ENCODE measurements around the gene DCLK1. TPM values are rescaled to one million over a fixed set of nuclear protein-coding genes. Genes with fewer than 3 reads are reported as not detected.

DCLK1 gene
- total and polyA plus RNA-seq, 7 experiments from 2014 or later: not detected

GRCh38 chr13:36068566-36068965, 62.6 kb downstream of the DCLK1 start:
- H3K9me3 ChIP-seq (ENCODE audit: control insufficient read depth in 2 of 3, low read length in 3 of 3): no peaks in the 10 kb centered on the region
- Mint-ChIP-seq H3K4me1 (no peaks in the 10 kb centered on the region), H3K27me3 (peaks cover 0 to 7% (median 0%) of the 10 kb centered on the region in 5 donors), H3K9me3 (peaks cover 0 to 15% (median 0%) of the 10 kb centered on the region in 11 donors), H3K4me3 (no peak overlapping the region), H3K36me3 (no peaks in the 10 kb centered on the region), H3K27ac (no peak overlapping the region)
- H3K36me3 ChIP-seq (ENCODE audit: control insufficient read depth in 2 of 3, insufficient read depth in 3 of 3, low read length in 3 of 3): no peaks in the 10 kb centered on the region
- ChIA-PET CTCF (no interaction called here), POLR2A (no interaction called here)
- H3K4me1 ChIP-seq (ENCODE audit: control insufficient read depth in 2 of 2, insufficient read depth in 2 of 2, low read length in 2 of 2): no peaks in the 10 kb centered on the region
- H3K27me3 ChIP-seq (ENCODE audit: control insufficient read depth in 2 of 2, insufficient read depth in 2 of 2, low read length in 2 of 2): no peaks in the 10 kb centered on the region
- ATAC-seq: no peak
- intact Hi-C loops (cut with micrococcal nuclease): no loop called here
- no peak overlapping the region for H3K27ac ChIP-seq (ENCODE audit: low read depth, low read length)
- H3K4me3 ChIP-seq (ENCODE audit: low read length): no peak overlapping the region
- DNase-seq: no peak

GRCh38 chr13:36067746-36068381, 63.3 kb downstream of the DCLK1 start:
- no peak for ATAC-seq
- no peaks in the 10 kb centered on the region for H3K27me3 ChIP-seq (ENCODE audit: control insufficient read depth in 2 of 2, insufficient read depth in 2 of 2, low read length in 2 of 2)
- Mint-ChIP-seq H3K36me3 (no peaks in the 10 kb centered on the region), H3K4me3 (no peak overlapping the region), H3K9me3 (peaks cover 0 to 9% (median 0%) of the 10 kb centered on the region in 11 donors), H3K27me3 (peaks cover 0 to 7% (median 0%) of the 10 kb centered on the region in 5 donors), H3K27ac (no peak overlapping the region), H3K4me1 (no peaks in the 10 kb centered on the region)
- intact Hi-C loops (cut with micrococcal nuclease): no loop called here
- H3K4me1 ChIP-seq (ENCODE audit: control insufficient read depth in 2 of 2, insufficient read depth in 2 of 2, low read length in 2 of 2): no peaks in the 10 kb centered on the region
- H3K36me3 ChIP-seq (ENCODE audit: control insufficient read depth in 2 of 3, insufficient read depth in 3 of 3, low read length in 3 of 3): no peaks in the 10 kb centered on the region
- DNase-seq: no peak
- H3K4me3 ChIP-seq (ENCODE audit: low read length): no peak overlapping the region
- CTCF ChIA-PET: no interaction called here
- POLR2A ChIA-PET: no interaction called here
- no peak overlapping the region for H3K27ac ChIP-seq (ENCODE audit: low read depth, low read length)
- H3K9me3 ChIP-seq (ENCODE audit: control insufficient read depth in 2 of 3, low read length in 3 of 3): no peaks in the 10 kb centered on the region

GRCh38 chr13:36062249-36062648, 68.9 kb downstream of the DCLK1 start:
- no peaks in the 10 kb centered on the region for H3K4me1 ChIP-seq (ENCODE audit: control insufficient read depth in 2 of 2, insufficient read depth in 2 of 2, low read length in 2 of 2)
- no peaks in the 10 kb centered on the region for H3K27me3 ChIP-seq (ENCODE audit: control insufficient read depth in 2 of 2, insufficient read depth in 2 of 2, low read length in 2 of 2)
- Mint-ChIP-seq H3K4me1 (no peaks in the 10 kb centered on the region), H3K9me3 (peaks cover 0 to 14% (median under 1%) of the 10 kb centered on the region in 11 donors), H3K36me3 (no peaks in the 10 kb centered on the region), H3K4me3 (no peak overlapping the region), H3K27ac (no peak overlapping the region), H3K27me3 (peaks cover 0 to 6% (median 0%) of the 10 kb centered on the region in 5 donors)
- H3K9me3 ChIP-seq (ENCODE audit: control insufficient read depth in 2 of 3, low read length in 3 of 3): no peaks in the 10 kb centered on the region
- ChIA-PET CTCF (no interaction called here), POLR2A (no interaction called here)
- no peaks in the 10 kb centered on the region for H3K36me3 ChIP-seq (ENCODE audit: control insufficient read depth in 2 of 3, insufficient read depth in 3 of 3, low read length in 3 of 3)
- H3K4me3 ChIP-seq (ENCODE audit: low read length): no peak overlapping the region
- intact Hi-C loops (cut with micrococcal nuclease): no loop called here
- DNase-seq: no peak
- ATAC-seq: no peak
- no peak overlapping the region for H3K27ac ChIP-seq (ENCODE audit: low read depth, low read length)

- Mint-ChIP-seq H3K27me3 (peaks cover 0 to 6% (median 0%) of the 10 kb centered on the region in 5 donors), H3K27ac (no peak overlapping the region), H3K9me3 (peaks cover 0 to 14% (median 2%) of the 10 kb centered on the region in 11 donors), H3K4me3 (no peak overlapping the region), H3K4me1 (no peaks in the 10 kb centered on the region), H3K36me3 (no peaks in the 10 kb centered on the region)
- Histone ChIP-seq H3K27ac (ENCODE audit: low read depth, low read length) (no peak overlapping the region), H3K9me3 (ENCODE audit: control insufficient read depth in 2 of 3, low read length in 3 of 3) (no peaks in the 10 kb centered on the region), H3K4me3 (ENCODE audit: low read length) (no peak overlapping the region), H3K27me3 (ENCODE audit: control insufficient read depth in 2 of 2, insufficient read depth in 2 of 2, low read length in 2 of 2) (no peaks in the 10 kb centered on the region), H3K4me1 (ENCODE audit: control insufficient read depth in 2 of 2, insufficient read depth in 2 of 2, low read length in 2 of 2) (no peaks in the 10 kb centered on the region), H3K36me3 (ENCODE audit: control insufficient read depth in 2 of 3, insufficient read depth in 3 of 3, low read length in 3 of 3) (no peaks in the 10 kb centered on the region)
- no peak for DNase-seq
- intact Hi-C loops (cut with micrococcal nuclease): no loop called here
- POLR2A ChIA-PET: no interaction called here
- CTCF ChIA-PET: no interaction called here
- no peak for ATAC-seq
These were observed 69.6 kb downstream of the DCLK1 start for GRCh38 chr13:36061621-36062020.

- Histone ChIP-seq H3K27me3 (ENCODE audit: control insufficient read depth in 2 of 2, insufficient read depth in 2 of 2, low read length in 2 of 2) (no peaks in the 10 kb centered on the region), H3K4me1 (ENCODE audit: control insufficient read depth in 2 of 2, insufficient read depth in 2 of 2, low read length in 2 of 2) (no peaks in the 10 kb centered on the region), H3K36me3 (ENCODE audit: control insufficient read depth in 2 of 3, insufficient read depth in 3 of 3, low read length in 3 of 3) (no peaks in the 10 kb centered on the region), H3K4me3 (ENCODE audit: low read length) (no peak overlapping the region), H3K27ac (ENCODE audit: low read depth, low read length) (no peak overlapping the region), H3K9me3 (ENCODE audit: control insufficient read depth in 2 of 3, low read length in 3 of 3) (no peaks in the 10 kb centered on the region)
- ATAC-seq: no peak
- Mint-ChIP-seq H3K9me3 (peaks cover 0 to 9% (median 2%) of the 10 kb centered on the region in 11 donors), H3K27ac (no peak overlapping the region), H3K4me1 (no peaks in the 10 kb centered on the region), H3K4me3 (no peak overlapping the region), H3K36me3 (no peaks in the 10 kb centered on the region), H3K27me3 (peaks cover 0 to 6% (median 0%) of the 10 kb centered on the region in 5 donors)
- POLR2A ChIA-PET: no interaction called here
- no peak for DNase-seq
- CTCF ChIA-PET: no interaction called here
- intact Hi-C loops (cut with micrococcal nuclease): no loop called here
These were observed 70.1 kb downstream of the DCLK1 start for GRCh38 chr13:36061054-36061453.

GRCh38 chr13:36059321-36059720, 71.9 kb downstream of the DCLK1 start:
- CTCF ChIA-PET: no interaction called here
- ATAC-seq (no peak), DNase-seq (no peak)
- H3K36me3 Mint-ChIP-seq: no peaks in the 10 kb centered on the region
- Histone ChIP-seq H3K4me3 (ENCODE audit: low read length) (no peak overlapping the region), H3K27me3 (ENCODE audit: control insufficient read depth in 2 of 2, insufficient read depth in 2 of 2, low read length in 2 of 2) (no peaks in the 10 kb centered on the region), H3K36me3 (ENCODE audit: control insufficient read depth in 2 of 3, insufficient read depth in 3 of 3, low read length in 3 of 3) (no peaks in the 10 kb centered on the region), H3K9me3 (ENCODE audit: control insufficient read depth in 2 of 3, low read length in 3 of 3) (no peaks in the 10 kb centered on the region), H3K4me1 (ENCODE audit: control insufficient read depth in 2 of 2, insufficient read depth in 2 of 2, low read length in 2 of 2) (no peaks in the 10 kb centered on the region), H3K27ac (ENCODE audit: low read depth, low read length) (no peak overlapping the region)
- H3K4me3 Mint-ChIP-seq: no peak overlapping the region
- POLR2A ChIA-PET: no interaction called here
- H3K4me1 Mint-ChIP-seq: no peaks in the 10 kb centered on the region
- peaks cover 0 to 6% (median 2%) of the 10 kb centered on the region in 11 donors for H3K9me3 Mint-ChIP-seq
- H3K27ac Mint-ChIP-seq: no peak overlapping the region
- intact Hi-C loops (cut with micrococcal nuclease): no loop called here
- peaks cover 0 to 6% (median 0%) of the 10 kb centered on the region in 5 donors for H3K27me3 Mint-ChIP-seq

GRCh38 chr13:36058116-36058515, 73.1 kb downstream of the DCLK1 start:
- POLR2A ChIA-PET: no interaction called here
- Mint-ChIP-seq H3K4me1 (no peaks in the 10 kb centered on the region), H3K27ac (no peak overlapping the region), H3K4me3 (no peak overlapping the region), H3K36me3 (no peaks in the 10 kb centered on the region), H3K27me3 (peaks cover 0 to 6% (median 0%) of the 10 kb centered on the region in 5 donors), H3K9me3 (peaks cover 0 to 6% (median 5%) of the 10 kb centered on the region in 11 donors)
- ATAC-seq (no peak), DNase-seq (no peak)
- Histone ChIP-seq H3K27me3 (ENCODE audit: control insufficient read depth in 2 of 2, insufficient read depth in 2 of 2, low read length in 2 of 2) (no peaks in the 10 kb centered on the region), H3K4me1 (ENCODE audit: control insufficient read depth in 2 of 2, insufficient read depth in 2 of 2, low read length in 2 of 2) (no peaks in the 10 kb centered on the region), H3K4me3 (ENCODE audit: low read length) (no peak overlapping the region), H3K36me3 (ENCODE audit: control insufficient read depth in 2 of 3, insufficient read depth in 3 of 3, low read length in 3 of 3) (no peaks in the 10 kb centered on the region), H3K9me3 (ENCODE audit: control insufficient read depth in 2 of 3, low read length in 3 of 3) (no peaks in the 10 kb centered on the region), H3K27ac (ENCODE audit: low read depth, low read length) (no peak overlapping the region)
- intact Hi-C loops (cut with micrococcal nuclease): no loop called here
- CTCF ChIA-PET: no interaction called here
